ENCODE results near the gene TADA3.

TADA3 gene

DNA sequence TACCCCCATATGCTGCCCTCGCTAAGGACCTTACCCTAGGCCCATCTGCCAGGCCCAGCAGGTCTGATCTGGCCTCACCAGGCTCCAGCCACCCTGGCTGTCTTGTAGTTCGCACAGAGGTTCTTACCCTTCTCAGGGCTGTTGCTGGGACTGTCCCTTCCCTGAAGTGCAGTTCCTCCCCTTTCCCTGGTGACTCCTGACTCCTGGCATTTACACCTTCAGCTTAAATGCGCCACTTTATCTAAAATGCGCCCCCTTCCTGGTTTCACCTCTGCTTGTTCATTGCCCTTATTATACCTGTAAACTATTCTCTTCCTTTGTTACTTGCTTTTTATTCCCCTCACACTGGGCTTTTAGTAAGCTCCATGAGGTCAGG lies 17.0 kb upstream of the TADA3 start:
- no peak for DNase-seq

- DNase-seq: peak; percentile 4
Observed at GRCh38 chr3:9808345-9809037, 16.2 kb upstream of the TADA3 start.

DNA sequence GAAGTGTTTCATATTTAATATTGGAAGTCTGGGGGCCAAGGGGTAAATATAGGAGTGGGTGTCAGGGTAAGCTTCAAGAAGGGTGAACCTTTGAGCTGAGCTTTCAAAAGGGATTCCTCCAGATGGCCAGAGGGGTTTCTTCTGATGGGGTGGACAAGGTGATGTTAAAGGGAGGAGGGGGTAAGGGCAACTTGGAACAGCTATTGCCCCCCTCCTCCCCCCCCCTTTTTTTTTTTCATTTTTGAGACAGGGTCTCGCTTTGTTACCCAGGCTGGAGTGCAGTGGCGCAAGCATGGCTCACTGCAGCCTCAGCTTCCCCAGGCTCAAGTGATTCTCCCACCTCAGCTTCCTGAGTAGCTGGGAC lies 15.7 kb upstream of the TADA3 start:
- no peak for DNase-seq

DNA sequence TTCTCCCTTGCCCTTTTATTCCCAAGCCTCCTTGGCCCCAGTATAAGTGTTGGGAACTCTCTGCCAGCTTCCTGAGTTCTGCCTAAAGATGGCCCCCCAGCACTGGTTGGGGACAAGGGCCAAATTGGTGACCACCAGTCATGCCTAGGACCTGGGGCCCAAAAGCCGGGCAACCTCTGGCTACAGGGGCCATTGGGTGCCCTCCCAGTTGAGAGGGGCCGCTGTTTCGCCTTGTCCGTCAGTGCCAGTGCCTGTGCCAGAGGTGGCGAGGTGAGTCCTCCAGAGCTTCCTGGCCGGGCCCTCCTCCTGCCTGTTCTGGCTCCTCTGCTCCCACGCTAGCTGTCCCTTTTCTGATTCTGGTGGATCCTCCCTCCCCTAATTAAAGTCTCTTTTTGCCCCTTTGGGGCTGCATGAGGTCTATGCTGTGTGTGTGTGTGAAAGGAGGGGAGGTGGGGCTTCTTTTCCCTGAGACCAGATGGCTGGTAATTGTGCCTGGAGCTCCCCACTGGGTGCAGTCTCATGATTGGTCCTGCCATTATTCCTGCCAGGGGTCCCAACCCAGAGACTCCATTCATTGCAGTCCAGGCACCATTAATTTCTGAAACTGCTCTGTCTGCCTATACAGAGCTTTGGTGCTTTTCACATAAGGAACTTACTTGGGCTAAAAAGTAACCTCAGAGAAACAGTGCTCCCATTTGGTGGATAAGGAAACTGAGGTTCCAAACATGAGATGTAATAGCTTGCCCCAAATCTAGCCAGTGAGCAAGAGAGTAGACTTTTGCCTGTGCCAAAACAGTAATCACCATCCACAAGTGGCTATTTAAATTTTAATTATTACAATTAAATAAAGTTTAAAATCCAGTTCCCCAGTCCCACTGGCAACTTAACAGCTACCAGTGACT lies 14.7 kb upstream of the TADA3 start:
- DNase-seq: no peak

- no peak for DNase-seq
Observed at GRCh38 chr3:9806137-9806536, 13.9 kb upstream of the TADA3 start.

DNA sequence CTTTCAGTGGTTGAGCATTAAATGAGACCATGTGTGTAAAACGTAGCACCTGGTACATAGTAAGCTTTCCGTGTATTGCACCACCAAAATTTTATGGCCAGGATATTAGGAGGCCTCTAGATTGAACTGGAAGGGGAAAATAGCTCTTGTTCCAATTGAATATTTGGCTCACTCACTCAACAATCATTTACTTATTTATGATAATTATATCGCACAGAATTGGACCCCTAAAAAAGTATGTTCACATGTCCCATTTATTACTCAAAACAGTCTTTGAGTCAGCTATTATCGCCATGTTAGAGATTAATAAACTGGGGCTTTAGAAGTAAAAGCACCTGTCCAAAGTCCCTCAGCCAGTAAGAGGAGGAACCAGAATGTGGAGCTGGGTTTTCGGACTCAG lies 12.7 kb upstream of the TADA3 start:
- no peak for DNase-seq

- DNase-seq: no peak
Observed at GRCh38 chr3:9803494-9803893, 11.2 kb upstream of the TADA3 start.

- no peak for DNase-seq
Observed at GRCh38 chr3:9800529-9800928, 8.3 kb upstream of the TADA3 start.

DNA sequence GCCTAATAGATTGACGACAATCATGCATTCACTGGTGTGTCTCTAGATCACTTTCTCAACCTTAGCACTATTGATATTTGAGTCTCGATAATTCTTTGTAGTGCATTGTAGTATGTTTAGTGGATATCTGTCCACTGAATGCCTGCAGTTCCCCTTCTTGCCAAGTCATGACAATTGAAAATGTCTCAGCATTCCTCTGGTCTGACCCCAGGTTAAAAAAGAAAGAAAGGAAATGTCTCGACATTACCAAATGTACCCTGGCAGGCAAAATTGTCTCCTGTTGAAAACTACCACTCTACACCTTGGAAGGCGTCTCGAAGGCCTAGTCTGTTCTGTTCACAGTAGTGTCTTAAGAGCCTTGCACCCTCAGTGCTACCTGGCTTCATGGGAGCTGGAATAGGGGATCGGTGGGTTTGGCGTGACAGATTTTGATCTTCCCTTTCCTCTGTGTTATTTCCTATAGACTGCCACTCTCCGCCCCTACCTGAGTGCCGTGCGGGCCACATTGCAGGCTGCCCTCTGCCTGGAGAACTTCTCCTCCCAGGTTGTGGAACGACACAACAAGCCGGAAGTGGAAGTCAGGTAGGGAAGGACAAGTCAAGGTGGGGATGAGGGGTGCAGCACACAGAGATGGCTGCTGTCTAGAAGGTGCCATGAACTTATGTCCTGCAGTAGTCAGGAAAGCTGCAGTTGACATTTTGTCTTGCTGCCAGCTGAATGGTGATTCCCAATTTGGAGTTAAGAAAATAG lies 5.1 kb upstream of the TADA3 start:
- no peak for DNase-seq

GRCh38 chr3:9795207-9795606 lies 2.9 kb upstream of the TADA3 start:
- no peak for DNase-seq

DNA sequence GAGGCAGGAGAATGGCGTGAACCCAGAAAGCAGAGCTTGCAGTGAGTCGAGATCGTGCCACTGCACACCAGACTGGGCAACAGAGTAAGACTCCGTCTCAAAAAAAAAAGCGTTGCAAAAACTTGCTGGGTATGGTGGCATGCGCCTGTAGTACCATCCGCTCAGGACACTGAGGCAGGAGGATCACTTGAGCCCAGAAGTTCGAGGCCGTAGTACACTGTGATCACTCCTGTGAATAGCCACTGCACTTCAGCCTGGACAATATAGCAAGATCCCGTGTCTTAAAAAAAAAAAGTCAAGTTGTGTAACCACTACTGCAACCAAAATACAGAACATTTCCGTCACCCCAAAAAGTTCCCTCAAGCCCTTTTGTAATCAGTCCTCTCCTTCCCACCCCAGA lies 2.1 kb upstream of the TADA3 start:
- no peak for DNase-seq

DNA sequence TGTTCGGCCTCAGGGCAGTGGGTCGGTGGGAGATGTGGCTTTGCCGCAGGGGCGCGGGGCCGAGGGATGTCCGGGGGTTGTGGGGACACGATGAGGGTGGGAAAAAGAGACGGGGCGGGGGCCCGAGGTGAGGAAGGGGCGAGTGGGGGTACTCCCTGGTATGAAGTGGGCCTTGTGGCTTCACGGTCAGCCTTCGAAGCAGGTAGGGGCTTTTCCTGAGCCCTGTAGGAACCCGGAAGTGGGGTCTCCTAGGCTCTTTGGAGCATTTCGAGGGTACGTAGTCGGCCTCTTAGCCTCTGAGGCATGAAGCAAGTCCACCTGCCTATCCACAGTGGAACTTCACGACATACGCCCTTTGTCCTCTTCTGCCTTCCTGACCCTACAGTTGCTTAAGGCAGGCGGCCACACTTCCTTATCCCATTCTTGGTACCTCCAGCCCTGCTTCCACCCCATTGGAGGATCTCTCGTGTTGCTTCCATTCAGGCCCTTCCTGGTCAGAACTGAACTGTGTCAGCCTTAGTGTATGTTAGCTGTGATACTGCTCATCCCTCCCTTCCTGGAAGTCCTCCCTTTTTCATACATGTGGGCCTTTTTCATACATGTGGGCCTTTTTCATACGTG lies 998 bp upstream of the TADA3 start:
- no peak for DNase-seq

DNA sequence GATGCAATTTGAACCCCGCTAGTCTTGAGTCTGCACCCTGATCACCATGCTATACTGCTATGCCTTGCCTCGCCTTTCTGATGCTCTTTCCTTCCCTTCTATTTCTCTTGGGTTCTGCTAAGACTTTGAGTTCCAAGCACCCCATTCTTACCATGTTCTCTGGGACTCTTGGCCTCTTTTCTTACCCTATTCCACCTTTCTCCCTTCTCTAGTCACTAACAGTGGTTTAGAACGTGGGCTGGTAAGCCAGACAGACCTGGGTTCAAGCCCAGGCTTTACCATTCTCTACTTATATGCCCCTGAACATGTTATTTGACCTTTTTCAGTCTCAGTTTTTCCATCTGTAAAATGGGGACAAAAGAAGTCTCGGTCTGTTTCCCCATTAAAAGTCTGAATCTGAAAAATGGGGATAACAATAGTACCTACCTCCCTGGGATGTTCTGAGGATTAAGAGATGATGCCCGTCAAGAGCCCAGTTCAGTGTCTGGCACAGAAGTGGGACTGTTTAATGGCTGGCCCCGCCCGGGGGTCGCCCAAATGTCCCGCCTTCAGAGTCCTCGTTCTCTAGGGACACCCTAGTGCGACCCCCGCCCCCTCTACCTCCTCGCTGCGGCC lies 376 bp downstream of the TADA3 start:
- DNase-seq: no peak

DNA sequence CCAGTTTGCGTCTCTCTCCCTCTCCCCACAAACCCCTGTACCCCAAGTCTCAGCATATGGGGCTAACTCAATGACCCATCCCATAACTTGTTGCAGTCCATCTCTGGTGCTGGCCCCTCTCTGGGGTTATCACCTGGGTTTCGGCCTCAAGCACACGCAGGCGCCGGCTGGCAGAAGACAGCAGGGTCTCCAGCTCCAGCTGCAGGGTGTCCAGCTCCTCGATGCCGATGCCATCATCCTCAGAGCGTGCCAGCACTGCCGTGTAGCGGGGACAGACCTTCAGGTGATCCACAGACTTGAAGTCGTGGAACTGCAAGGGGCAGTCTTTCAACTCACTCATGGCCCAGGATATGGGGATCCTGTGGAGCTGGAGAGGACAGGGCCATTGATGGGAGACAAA lies 1.1 kb downstream of the TADA3 start:
- DNase-seq: no peak

DNA sequence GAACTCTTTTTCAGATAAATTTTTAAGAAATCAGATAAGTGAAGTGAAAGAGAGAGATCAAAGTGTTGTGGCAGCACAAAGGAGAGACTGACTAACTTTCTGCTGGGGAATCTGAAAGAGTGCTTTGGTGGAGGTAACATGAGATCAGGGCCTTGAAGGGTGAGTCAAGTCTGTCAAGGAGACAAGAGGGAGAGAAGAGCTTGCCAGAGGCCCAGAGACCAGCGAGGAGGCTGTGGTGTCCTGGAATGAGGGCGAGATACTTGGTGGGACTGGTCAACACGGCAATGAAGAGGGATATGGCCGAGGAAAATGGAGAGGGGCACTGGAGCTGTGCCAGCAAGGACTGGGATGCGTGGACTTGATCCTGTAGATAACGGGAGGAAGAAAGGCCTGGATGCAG lies 4.6 kb downstream of the TADA3 start:
- DNase-seq: no peak

- no peak for DNase-seq
Observed at GRCh38 chr3:9786825-9787669, 5.2 kb downstream of the TADA3 start.

- DNase-seq: no peak
Observed at GRCh38 chr3:9786209-9786739, 6.0 kb downstream of the TADA3 start.

DNA sequence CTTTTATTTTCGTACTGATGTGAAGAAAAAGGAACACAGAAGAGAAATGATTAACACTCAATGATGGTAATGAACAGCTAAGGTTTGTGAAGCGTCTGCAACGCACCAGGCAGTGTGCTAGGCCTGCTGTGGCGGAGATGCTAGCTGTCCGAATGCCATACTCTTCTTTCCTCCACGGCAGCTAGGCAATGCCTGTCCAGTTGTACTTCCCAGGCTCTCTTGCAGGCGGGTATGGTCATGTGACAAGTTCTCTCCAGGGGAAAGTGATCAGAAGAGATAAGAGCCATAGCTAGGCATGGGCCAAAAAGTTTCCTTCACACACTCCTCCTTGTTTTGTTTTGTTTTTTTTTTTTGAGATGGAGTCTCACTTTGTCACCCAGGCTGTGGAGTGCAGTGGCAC lies 6.7 kb downstream of the TADA3 start:
- no peak for DNase-seq

- no peak for DNase-seq
Observed at GRCh38 chr3:9784965-9785364, 7.3 kb downstream of the TADA3 start.

DNA sequence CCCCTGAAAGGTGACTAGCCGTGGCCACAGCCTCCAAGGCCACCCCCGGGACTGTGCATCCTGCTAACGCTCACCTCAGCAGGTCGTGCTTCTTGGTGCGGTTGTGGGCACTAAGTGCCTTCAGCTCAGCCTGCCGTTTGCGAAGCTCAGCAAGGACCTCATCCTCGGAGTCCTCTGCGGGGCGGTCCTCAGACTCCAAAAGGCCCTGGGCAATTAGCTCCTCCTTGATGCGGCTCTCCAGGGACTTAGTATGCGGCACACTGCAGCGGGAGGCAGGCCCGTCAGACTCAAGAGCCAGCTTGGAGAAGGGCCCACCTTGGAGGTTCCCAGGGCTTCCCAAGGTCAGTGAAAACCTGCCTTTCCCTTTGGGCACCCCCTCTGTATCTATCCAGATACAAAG lies 8.3 kb downstream of the TADA3 start:
- no peak for DNase-seq

DNA sequence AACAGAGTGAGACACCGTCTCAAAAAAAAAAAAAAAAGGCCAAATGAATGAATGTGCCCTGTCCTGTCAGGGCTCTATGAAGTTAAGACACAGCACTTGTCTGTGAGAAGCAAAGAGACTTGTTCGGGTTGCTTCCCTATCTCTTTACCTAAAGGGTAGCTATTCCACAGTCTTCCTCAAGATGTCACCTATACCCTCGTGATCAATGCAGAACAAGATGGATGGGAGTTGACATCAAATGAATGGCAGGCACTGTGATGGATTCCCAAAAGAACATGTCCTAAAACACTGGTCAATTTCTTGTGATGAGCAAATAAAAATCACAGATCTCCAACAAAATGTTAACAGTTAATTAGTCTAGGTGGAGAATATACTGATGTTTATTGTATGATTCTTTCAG lies 9.5 kb downstream of the TADA3 start:
- no peak for DNase-seq

Measured in NCI-H1436 (cell line).